ENCODE results near the gene KIF3C. TPM values are rescaled to one million over a fixed set of nuclear protein-coding genes. Genes with fewer than 3 reads are reported as not detected.
"Not testable (repeated sequence)": the region's sequence is repeated elsewhere in the genome, so short reads cannot be mapped to it uniquely, and the experiment has no call there.

The KIF3C gene
- polyA plus RNA-seq, 2 of the 4 experiments (the other 2 are of a cell fraction) = 17.1 to 77.4 TPM

DNA sequence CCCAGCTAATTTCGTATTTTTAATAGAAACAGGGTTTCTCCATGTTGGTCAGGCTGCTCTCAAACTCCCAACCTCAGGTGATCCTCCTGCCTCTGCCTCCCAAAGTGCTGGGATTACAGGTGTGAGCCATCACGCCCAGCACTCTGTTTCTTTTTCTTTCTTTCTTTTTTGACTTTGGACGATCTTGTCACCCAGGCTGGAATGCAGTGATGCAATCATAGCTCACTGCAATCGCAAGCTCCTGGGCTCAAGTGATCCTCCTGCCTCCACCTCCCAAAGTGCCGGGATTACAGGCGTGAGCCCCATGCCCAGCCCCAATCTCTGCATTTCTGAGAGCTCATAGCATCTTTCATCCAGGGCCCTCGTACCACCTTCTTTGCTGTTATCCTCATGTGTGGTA is 17.1 kb upstream of the KIF3C start:
- ChIA-PET CTCF (interaction anchor here (0.6 to 3.3 kb wide), 10 partner anchors 8 to 145 kb away, joined by 3 to 28 read pairs (median 9); partner anchors contain the start of gene RAB10), POLR2A (interaction anchor here (1.8 to 1.9 kb wide), 2 partner anchors 9 to 34 kb away, joined by 6 to 7 read pairs; partner anchors contain the start of gene RAB10)
- H3K9me3 ChIP-seq; ATAC-seq; FAIRE-seq; H3K4me3 ChIP-seq; DNase-seq (ENCODE audit: low read depth in 1 of 2, low spot score in 1 of 2); TF ChIP-seq FOSL2 (IDR thresholded peaks at IDR 0.05): not testable (repeated sequence)
- Histone ChIP-seq H3K4me1 (peaks cover 70% of the 10 kb centered on the region), H3K27ac (peak overlapping the region; percentile 93 to 94), H3K4me2 (peak overlapping the region; percentile 51)
- WGBS (ENCODE audit: missing lambda C conversion rate) = 72% methylated on average over 7 of the region's 7 CpGs
- 0 out of 2 replicates have a peak, but pooled peaks have one; percentile 15 for TF ChIP-seq FOSL2 (CRISPR knock-in tag; IDR thresholded peaks at IDR 0.05)
- TF ChIP-seq, protein P1, sequence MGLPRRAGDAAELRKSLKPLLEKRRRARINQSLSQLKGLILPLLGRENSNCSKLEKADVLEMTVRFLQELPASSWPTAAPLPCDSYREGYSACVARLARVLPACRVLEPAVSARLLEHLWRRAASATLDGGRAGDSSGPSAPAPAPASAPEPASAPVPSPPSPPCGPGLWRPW (IDR thresholded peaks at IDR 0.05) = peak; percentile 35; the same call in 1 of the 2 replicates
- TF ChIP-seq ZSCAN20 (CRISPR knock-in tag; IDR thresholded peaks at IDR 0.05) = peak; percentile 55; the same call in 1 of the 2 replicates
- peak; percentile 81 to 90 for TF ChIP-seq CEBPB (IDR thresholded peaks at IDR 0.05)
- TF ChIP-seq JUN (IDR thresholded peaks at IDR 0.05) = 0 out of 5 replicates have a peak, but pooled peaks of 1 of the 2 experiments have one; percentile 12
- TF ChIP-seq TP53 (CRISPR knock-in tag; IDR thresholded peaks at IDR 0.05) = peak; percentile 10; the same call in 1 of the 2 replicates

DNA sequence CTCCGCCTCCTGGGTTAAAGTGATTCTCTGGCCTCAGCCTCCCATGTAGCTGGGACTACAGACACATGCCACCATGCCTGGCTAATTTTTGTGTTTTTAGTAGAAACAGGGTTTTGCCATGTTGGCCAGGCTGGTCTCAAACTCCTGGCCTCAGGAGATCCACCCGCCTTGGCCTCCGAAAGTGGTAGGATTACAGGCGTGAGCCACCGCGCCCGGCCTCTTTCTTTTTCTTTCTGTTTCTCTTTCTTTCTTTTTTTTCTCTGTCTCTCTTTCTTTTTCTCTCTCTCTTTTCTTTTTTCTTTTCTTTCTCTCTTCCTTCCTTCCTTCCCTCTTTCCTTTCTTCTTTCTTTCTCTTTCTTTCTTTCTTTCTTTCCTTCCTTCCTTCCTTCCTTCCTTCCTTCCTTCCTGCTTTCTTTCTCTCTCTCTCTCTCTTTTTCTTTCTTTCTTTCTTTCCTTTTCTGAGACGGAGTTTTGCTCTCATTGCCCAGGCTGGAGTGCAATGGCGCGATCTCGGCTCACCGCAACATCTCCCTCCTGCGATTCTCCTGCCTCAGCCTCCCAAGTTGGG is 16.6 kb upstream of the KIF3C start:
- not testable (repeated sequence) for H3K9me3 ChIP-seq; H3K4me3 ChIP-seq; ATAC-seq; DNase-seq (ENCODE audit: low read depth in 1 of 2, low spot score in 1 of 2); FAIRE-seq
- ChIA-PET CTCF (interaction anchor here (0.6 to 3.3 kb wide), 13 partner anchors 10 to 146 kb away, joined by 3 to 28 read pairs (median 5); partner anchors contain the start of gene RAB10), POLR2A (interaction anchor here (1.4 to 1.9 kb wide), 4 partner anchors 9 to 61 kb away, joined by 5 to 11 read pairs (median 6); partner anchors contain the start of gene RAB10)
- 0 out of 2 replicates have a peak, but pooled peaks have one; percentile 26 for TF ChIP-seq ZNF302 (CRISPR knock-in tag; IDR thresholded peaks at IDR 0.05)
- peak; percentile 34; the same call in 1 of the 2 replicates for TF ChIP-seq NPAS2 (CRISPR knock-in tag; IDR thresholded peaks at IDR 0.05; ENCODE audit: borderline replicate concordance)
- TF ChIP-seq FOSB (CRISPR knock-in tag; IDR thresholded peaks at IDR 0.05) = 0 out of 2 replicates have a peak, but pooled peaks have one; percentile 27
- 96% methylated on average over 13 of the region's 13 CpGs for WGBS (ENCODE audit: missing lambda C conversion rate)
- peak overlapping the region; percentile 64 for H3K4me2 ChIP-seq
- peaks cover 70% of the 10 kb centered on the region for H3K4me1 ChIP-seq
- H3K27ac ChIP-seq = peak overlapping the region; percentile 93 to 94

DNA sequence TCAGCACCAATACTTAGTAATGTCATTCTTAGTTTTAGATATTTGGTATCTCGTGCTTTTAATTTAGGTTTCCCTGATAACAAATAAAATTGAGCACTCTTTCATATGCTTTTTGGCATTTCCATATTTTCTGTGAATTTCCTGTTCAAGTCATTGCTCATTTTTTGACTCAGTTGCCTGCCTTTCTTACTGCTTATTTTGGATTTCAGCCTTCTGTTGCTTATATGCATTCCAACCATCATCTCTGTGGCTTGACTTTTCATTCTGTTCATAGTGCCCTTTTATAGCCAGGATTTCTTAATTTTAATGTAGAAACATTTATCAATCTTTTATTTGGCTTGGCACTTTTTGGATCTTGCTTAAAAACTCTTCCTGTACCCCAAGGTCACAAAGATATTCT is 14.5 kb upstream of the KIF3C start:
- WGBS (ENCODE audit: missing lambda C conversion rate) = 90% methylated on average over 1 of the region's 1 CpG
- H3K27ac ChIP-seq = peak overlapping the region; percentile 93 to 94
- H3K9me3 ChIP-seq = no peaks in the 10 kb centered on the region
- peaks cover 64% of the 10 kb centered on the region for H3K4me1 ChIP-seq
- DNase-seq (ENCODE audit: low read depth in 1 of 2, low spot score in 1 of 2) = no peak
- ChIA-PET POLR2A (interaction anchor here (0.6 to 1.4 kb wide), 2 partner anchors 22 to 132 kb away, joined by 5 to 7 read pairs; no protein-coding TSS in a partner anchor), CTCF (interaction anchor here (4.1 to 18.4 kb wide), 2 partner anchors 13 to 149 kb away, joined by 47 to 240 read pairs; no protein-coding TSS in a partner anchor)
- ATAC-seq = no peak
- no peak for FAIRE-seq
- H3K4me2 ChIP-seq = peak overlapping the region; percentile 67; the same call in 1 of the 3 replicates
- H3K4me3 ChIP-seq = no peak overlapping the region
- TF ChIP-seq NR3C1 (IDR thresholded peaks at IDR 0.05) = no peak
- no peak for TF ChIP-seq RCOR1 (IDR thresholded peaks at IDR 0.05; ENCODE audit: low read depth, low read length)
- no peak for TF ChIP-seq POLR2AphosphoS2 (conservative IDR thresholded peaks at IDR 0.05; ENCODE audit: low read length)
- TF ChIP-seq ELK1 (IDR thresholded peaks at IDR 0.05; ENCODE audit: low read depth, low read length) = no peak
- TF ChIP-seq CEBPB (IDR thresholded peaks at IDR 0.05) = no peak
- no peak for TF ChIP-seq SREBF2 (IDR thresholded peaks at IDR 0.05)
- no peak for TF ChIP-seq FOSL2 (IDR thresholded peaks at IDR 0.05)
- no peak for TF ChIP-seq FOSL2 (CRISPR knock-in tag; IDR thresholded peaks at IDR 0.05)
- TF ChIP-seq TFCP2L1 (CRISPR knock-in tag; IDR thresholded peaks at IDR 0.05) = no peak
- TF ChIP-seq RARB (CRISPR knock-in tag; IDR thresholded peaks at IDR 0.05) = 0 out of 2 replicates have a peak, but pooled peaks have one; percentile 44
- TF ChIP-seq NFE2L2 (conservative IDR thresholded peaks at IDR 0.05; ENCODE audit: low read length) = no peak
- TF ChIP-seq POLR2A (IDR thresholded peaks at IDR 0.05; ENCODE audit: low read length) = no peak
- no peak for TF ChIP-seq NPAS2 (CRISPR knock-in tag; IDR thresholded peaks at IDR 0.05; ENCODE audit: borderline replicate concordance)
- TF ChIP-seq ESRRA (IDR thresholded peaks at IDR 0.05; ENCODE audit: borderline replicate concordance, low read length) = no peak
- no peak for TF ChIP-seq MAFK (IDR thresholded peaks at IDR 0.05; ENCODE audit: partially characterized antibody)
- TF ChIP-seq PHF8 (IDR thresholded peaks at IDR 0.05; ENCODE audit: borderline replicate concordance, low read depth) = no peak
- no peak for TF ChIP-seq MAZ (IDR thresholded peaks at IDR 0.05; ENCODE audit: borderline replicate concordance, low read depth, low read length)
- TF ChIP-seq FOXS1 (CRISPR knock-in tag; IDR thresholded peaks at IDR 0.05) = no peak
- TF ChIP-seq ZNF302 (CRISPR knock-in tag; IDR thresholded peaks at IDR 0.05) = 0 out of 2 replicates have a peak, but pooled peaks have one; percentile 62
- no peak for TF ChIP-seq MYC (IDR thresholded peaks at IDR 0.05; ENCODE audit: borderline replicate concordance, low read length)
- TF ChIP-seq HEYL (CRISPR knock-in tag; IDR thresholded peaks at IDR 0.05) = peak; percentile 90
- peak; percentile 75; the same call in 1 of the 2 replicates for TF ChIP-seq ZSCAN20 (CRISPR knock-in tag; IDR thresholded peaks at IDR 0.05)
- TF ChIP-seq PBX3 (IDR thresholded peaks at IDR 0.05) = no peak
- TF ChIP-seq EHF (CRISPR knock-in tag; IDR thresholded peaks at IDR 0.05) = peak; percentile 74; the same call in 1 of the 2 replicates
- no peak for TF ChIP-seq RNF2 (IDR thresholded peaks at IDR 0.05; ENCODE audit: borderline replicate concordance, low read depth)
- TF ChIP-seq FOSB (CRISPR knock-in tag; IDR thresholded peaks at IDR 0.05) = no peak
- TF ChIP-seq HOXB13 (CRISPR knock-in tag; IDR thresholded peaks at IDR 0.05; ENCODE audit: low read depth) = no peak
- no peak for TF ChIP-seq KDM5A (IDR thresholded peaks at IDR 0.05)

All from A549 (cell line).